IPS-15b (cell line): ENCODE measurements around the gene ABCF2.
A peak's percentile ranks its signal among the peaks of the same experiment; 100 is the strongest.

Experiments
- H3K27me3 ChIP-seq: one replicate; pipeline ENCODE4 v1.6.1; 2013; ENCODE audit warnings: low read length; ENCODE audit not compliant: control insufficient read depth, insufficient read depth
- H3K36me3 ChIP-seq: one replicate; pipeline ENCODE4 v1.6.1; 2013; ENCODE audit warnings: low read length; ENCODE audit not compliant: control insufficient read depth, insufficient read depth
- H3K4me1 ChIP-seq: one replicate; pipeline ENCODE4 v1.6.1; 2013; ENCODE audit warnings: mild to moderate bottlenecking, low read length; ENCODE audit not compliant: control insufficient read depth, insufficient read depth
- H3K4me3 ChIP-seq: one replicate; pipeline ENCODE4 v1.5.1; 2013; ENCODE audit warnings: low read depth, low read length
- H3K9ac ChIP-seq: one replicate; pipeline ENCODE4 v1.6.1; 2013; ENCODE audit warnings: low read depth, mild to moderate bottlenecking, low read length
- H3K9me3 ChIP-seq: one replicate; pipeline ENCODE4 v1.6.1; 2013; ENCODE audit warnings: mild to moderate bottlenecking, low read length; ENCODE audit not compliant: control insufficient read depth, insufficient read depth

Gene ABCF2

GRCh38 chr7:151251328-151251688 lies 24.3 kb upstream of the ABCF2 start:
- H3K36me3 ChIP-seq: no peaks in the 10 kb centered on the region
- no peak overlapping the region for H3K9ac ChIP-seq
- H3K9me3 ChIP-seq: no peaks in the 10 kb centered on the region
- H3K4me3 ChIP-seq: peak overlapping the region; percentile 52
- peaks cover 7% of the 10 kb centered on the region for H3K4me1 ChIP-seq
- H3K27me3 ChIP-seq: peaks cover 81% of the 10 kb centered on the region

GRCh38 chr7:151250181-151251132 lies 23.5 kb upstream of the ABCF2 start:
- no peaks in the 10 kb centered on the region for H3K36me3 ChIP-seq
- H3K9me3 ChIP-seq: no peaks in the 10 kb centered on the region
- H3K4me3 ChIP-seq: peak overlapping the region; percentile 11
- no peak overlapping the region for H3K9ac ChIP-seq
- H3K4me1 ChIP-seq: peaks cover 7% of the 10 kb centered on the region
- H3K27me3 ChIP-seq: peaks cover 85% of the 10 kb centered on the region

GRCh38 chr7:151249732-151250072 lies 22.7 kb upstream of the ABCF2 start:
- Histone ChIP-seq H3K27me3 (peaks cover 83% of the 10 kb centered on the region), H3K9me3 (no peaks in the 10 kb centered on the region), H3K4me3 (peak overlapping the region; percentile 50), H3K9ac (no peak overlapping the region), H3K4me1 (peaks cover 7% of the 10 kb centered on the region), H3K36me3 (no peaks in the 10 kb centered on the region)

- H3K4me3 ChIP-seq: peak overlapping the region; percentile 50
- no peaks in the 10 kb centered on the region for H3K9me3 ChIP-seq
- H3K9ac ChIP-seq: no peak overlapping the region
- H3K4me1 ChIP-seq: peaks cover 8% of the 10 kb centered on the region
- H3K36me3 ChIP-seq: no peaks in the 10 kb centered on the region
- H3K27me3 ChIP-seq: peaks cover 82% of the 10 kb centered on the region
Observed at GRCh38 chr7:151249034-151249731, 22.2 kb upstream of the ABCF2 start.

GRCh38 chr7:151248346-151249033 lies 21.5 kb upstream of the ABCF2 start, which contains the start of gene SMARCD3:
Gene SMARCD3 (minus strand): TSS chr7:151248694. CDS start chr7:151248562, 132 bp downstream.
- H3K4me3 ChIP-seq: peak within 1 kb of the TSS; percentile 50
- H3K9ac ChIP-seq: no peak within 1 kb of the TSS

GRCh38 chr7:151247611-151248345 lies 20.8 kb upstream of the ABCF2 start:
- no peak overlapping the region for H3K9ac ChIP-seq
- H3K36me3 ChIP-seq: no peaks in the 10 kb centered on the region
- H3K27me3 ChIP-seq: peaks cover 75% of the 10 kb centered on the region
- peaks cover 11% of the 10 kb centered on the region for H3K4me1 ChIP-seq
- H3K4me3 ChIP-seq: peak overlapping the region; percentile 46
- H3K9me3 ChIP-seq: no peaks in the 10 kb centered on the region

More at GRCh38 chr7:151248346-151249033, 21.5 kb upstream of the ABCF2 start, which contains the start of gene SMARCD3:
- H3K9me3 ChIP-seq: no peaks in the 10 kb centered on the region
- peaks cover 78% of the 10 kb centered on the region for H3K27me3 ChIP-seq
- peaks cover 11% of the 10 kb centered on the region for H3K4me1 ChIP-seq
- H3K36me3 ChIP-seq: no peaks in the 10 kb centered on the region

- H3K27me3 ChIP-seq: peaks cover 68% of the 10 kb centered on the region
- no peaks in the 10 kb centered on the region for H3K9me3 ChIP-seq
- H3K36me3 ChIP-seq: no peaks in the 10 kb centered on the region
- peaks cover 9% of the 10 kb centered on the region for H3K4me1 ChIP-seq
- H3K4me3 ChIP-seq: peak overlapping the region; percentile 3
- no peak overlapping the region for H3K9ac ChIP-seq
Observed at GRCh38 chr7:151246851-151247580, 20.0 kb upstream of the ABCF2 start.

- Histone ChIP-seq H3K27me3 (peaks cover 68% of the 10 kb centered on the region), H3K4me1 (peaks cover 9% of the 10 kb centered on the region)
Observed at GRCh38 chr7:151246102-151246850, 19.3 kb upstream of the ABCF2 start.

GRCh38 chr7:151245360-151246101 lies 18.5 kb upstream of the ABCF2 start:
- Histone ChIP-seq H3K9ac (no peak overlapping the region), H3K27me3 (peaks cover 60% of the 10 kb centered on the region), H3K9me3 (no peaks in the 10 kb centered on the region), H3K4me1 (peaks cover 9% of the 10 kb centered on the region), H3K4me3 (peak overlapping the region; percentile 60), H3K36me3 (no peaks in the 10 kb centered on the region)

More at GRCh38 chr7:151246102-151246850, 19.3 kb upstream of the ABCF2 start:
- no peaks in the 10 kb centered on the region for H3K36me3 ChIP-seq
- H3K9me3 ChIP-seq: no peaks in the 10 kb centered on the region
- no peak overlapping the region for H3K9ac ChIP-seq
- peak overlapping the region; percentile 60 for H3K4me3 ChIP-seq
